Progenitor cell of endocrine pancreas (in vitro differentiated cells): ENCODE measurements around the gene PAK5. TPM values are rescaled to one million over a fixed set of nuclear protein-coding genes. Genes with fewer than 3 reads are reported as not detected.

Experiments used
- DNase-seq: peaks from one replicate; pipeline ENCODE4 v3.0.0; 2021; ENCODE audit warnings: low spot score; ENCODE audit not compliant: unreplicated experiment
- H3K27ac Mint-ChIP-seq: 2 replicates; pipeline ENCODE4 v1.8.0; 2021; ENCODE audit warnings: mild to moderate bottlenecking, moderate library complexity, mixed read lengths
- H3K27me3 Mint-ChIP-seq: 2 replicates; pipeline ENCODE4 v1.8.0; 2021; ENCODE audit warnings: mixed read lengths
- H3K36me3 Mint-ChIP-seq: 2 replicates; pipeline ENCODE4 v1.8.0; 2022; ENCODE audit warnings: mixed read lengths; ENCODE audit not compliant: insufficient read depth
- H3K4me1 Mint-ChIP-seq: 2 replicates; pipeline ENCODE4 v1.8.0; 2021; ENCODE audit warnings: low read depth, mixed read lengths
- H3K4me3 Mint-ChIP-seq: 2 replicates; pipeline ENCODE4 v1.8.0; 2021; ENCODE audit warnings: low read depth, mild to moderate bottlenecking, moderate library complexity, mixed read lengths
- H3K9me3 Mint-ChIP-seq: 2 replicates; pipeline ENCODE4 v1.8.0; 2021; ENCODE audit warnings: low read depth, mixed read lengths
- total RNA-seq: library from RNA; stranded (reverse); gene quantifications from 2 replicates; pipeline ENCODE4 v1.2.1, GENCODE V29; 2021
- TF ChIP-seq, protein P1 (sequence below): fragments of 200-600 bp; sonication (generic); IDR thresholded peaks from one replicate; pipeline ENCODE4 v1.5.0; 2021; ENCODE audit warnings: antibody characterized with exemption, mild to moderate bottlenecking; ENCODE audit not compliant: unreplicated experiment

The PAK5 gene
- total RNA-seq, 1 donor from 2014 or later = 12.2 TPM

GRCh38 chr20:9499126-9499899 lies 339.6 kb downstream of the PAK5 start:
- Mint-ChIP-seq H3K36me3 (no peaks in the 10 kb centered on the region), H3K9me3 (peaks cover 3% of the 10 kb centered on the region)
- TF ChIP-seq, protein P1, sequence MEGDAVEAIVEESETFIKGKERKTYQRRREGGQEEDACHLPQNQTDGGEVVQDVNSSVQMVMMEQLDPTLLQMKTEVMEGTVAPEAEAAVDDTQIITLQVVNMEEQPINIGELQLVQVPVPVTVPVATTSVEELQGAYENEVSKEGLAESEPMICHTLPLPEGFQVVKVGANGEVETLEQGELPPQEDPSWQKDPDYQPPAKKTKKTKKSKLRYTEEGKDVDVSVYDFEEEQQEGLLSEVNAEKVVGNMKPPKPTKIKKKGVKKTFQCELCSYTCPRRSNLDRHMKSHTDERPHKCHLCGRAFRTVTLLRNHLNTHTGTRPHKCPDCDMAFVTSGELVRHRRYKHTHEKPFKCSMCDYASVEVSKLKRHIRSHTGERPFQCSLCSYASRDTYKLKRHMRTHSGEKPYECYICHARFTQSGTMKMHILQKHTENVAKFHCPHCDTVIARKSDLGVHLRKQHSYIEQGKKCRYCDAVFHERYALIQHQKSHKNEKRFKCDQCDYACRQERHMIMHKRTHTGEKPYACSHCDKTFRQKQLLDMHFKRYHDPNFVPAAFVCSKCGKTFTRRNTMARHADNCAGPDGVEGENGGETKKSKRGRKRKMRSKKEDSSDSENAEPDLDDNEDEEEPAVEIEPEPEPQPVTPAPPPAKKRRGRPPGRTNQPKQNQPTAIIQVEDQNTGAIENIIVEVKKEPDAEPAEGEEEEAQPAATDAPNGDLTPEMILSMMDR = no peak

DNA sequence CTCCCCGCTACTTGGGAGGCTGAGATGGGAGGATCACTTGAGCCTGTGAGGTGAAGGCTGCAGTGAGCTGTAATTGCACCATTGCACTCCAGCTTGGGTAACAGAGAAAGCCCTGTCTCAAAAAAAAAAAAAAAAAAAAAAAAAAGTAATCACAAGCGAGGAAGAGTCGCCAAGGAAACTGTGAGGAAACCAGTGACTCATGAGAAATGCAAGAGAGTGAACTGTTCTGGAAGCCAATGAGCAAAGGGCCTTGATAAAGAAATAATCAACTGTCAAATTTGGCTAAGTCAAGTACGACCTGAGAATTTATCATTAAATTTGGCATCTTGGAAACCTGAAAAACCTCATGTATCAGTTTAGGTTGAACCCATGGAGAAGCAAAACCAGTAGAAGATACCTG lies 340.6 kb downstream of the PAK5 start:
- H3K4me1 Mint-ChIP-seq = no peaks in the 10 kb centered on the region
- H3K36me3 Mint-ChIP-seq = no peaks in the 10 kb centered on the region
- DNase-seq = no peak
- H3K9me3 Mint-ChIP-seq = peaks cover 3% of the 10 kb centered on the region
- TF ChIP-seq, protein P1 = no peak
- H3K4me3 Mint-ChIP-seq = no peak overlapping the region
- no peak overlapping the region for H3K27ac Mint-ChIP-seq
- H3K27me3 Mint-ChIP-seq = peaks cover 17% of the 10 kb centered on the region

More at GRCh38 chr20:9499126-9499899, 339.6 kb downstream of the PAK5 start:
- H3K27me3 Mint-ChIP-seq = peaks cover 27% of the 10 kb centered on the region
- no peak overlapping the region for H3K4me3 Mint-ChIP-seq
- H3K4me1 Mint-ChIP-seq = no peaks in the 10 kb centered on the region
- H3K27ac Mint-ChIP-seq = no peak overlapping the region
- no peak for DNase-seq

- DNase-seq = no peak
- Mint-ChIP-seq H3K27me3 (peaks cover 3% of the 10 kb centered on the region), H3K9me3 (peaks cover 3% of the 10 kb centered on the region), H3K27ac (no peak overlapping the region), H3K36me3 (no peaks in the 10 kb centered on the region), H3K4me1 (no peaks in the 10 kb centered on the region), H3K4me3 (no peak overlapping the region)
- TF ChIP-seq, protein P1 = no peak
Observed at GRCh38 chr20:9496155-9496554, 342.7 kb downstream of the PAK5 start.

GRCh38 chr20:9495701-9496100 lies 343.2 kb downstream of the PAK5 start:
- H3K4me1 Mint-ChIP-seq = no peaks in the 10 kb centered on the region
- H3K4me3 Mint-ChIP-seq = no peak overlapping the region
- H3K9me3 Mint-ChIP-seq = peaks cover 3% of the 10 kb centered on the region
- DNase-seq = no peak
- TF ChIP-seq, protein P1 = no peak
- peaks cover 3% of the 10 kb centered on the region for H3K27me3 Mint-ChIP-seq
- H3K36me3 Mint-ChIP-seq = no peaks in the 10 kb centered on the region
- H3K27ac Mint-ChIP-seq = no peak overlapping the region

DNA sequence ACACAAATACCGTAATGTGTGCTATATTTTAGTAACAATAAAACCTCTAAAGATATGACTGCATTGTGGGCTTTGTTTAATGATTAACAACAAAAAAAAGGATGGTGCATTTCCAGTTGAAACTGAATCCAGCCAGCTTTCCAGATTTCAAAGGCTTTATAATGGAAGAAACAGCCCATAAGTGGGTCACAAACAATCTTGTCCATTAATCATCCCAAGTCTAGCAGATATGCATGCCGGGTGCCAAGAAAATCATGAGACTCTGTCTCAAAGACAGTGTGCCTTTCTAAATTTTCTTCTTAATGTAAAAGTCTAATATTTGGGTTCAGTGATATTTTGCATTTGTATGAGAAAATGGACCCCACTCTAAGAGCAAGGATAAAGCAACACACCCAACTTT lies 345.1 kb downstream of the PAK5 start:
- no peaks in the 10 kb centered on the region for H3K36me3 Mint-ChIP-seq
- H3K9me3 Mint-ChIP-seq = peaks cover 3% of the 10 kb centered on the region
- DNase-seq = no peak
- no peak overlapping the region for H3K4me3 Mint-ChIP-seq
- H3K27ac Mint-ChIP-seq = no peak overlapping the region
- peaks cover 7% of the 10 kb centered on the region for H3K27me3 Mint-ChIP-seq
- no peaks in the 10 kb centered on the region for H3K4me1 Mint-ChIP-seq
- TF ChIP-seq, protein P1 = no peak
